Measurements from ENCODE around the gene SND1. TPM values are rescaled to one million over a fixed set of nuclear protein-coding genes. Genes with fewer than 3 reads are reported as not detected.

The SND1 gene
- total RNA-seq, 4 donors from 2014 or later = 70.8 to 141 (median 85.7) TPM

DNA sequence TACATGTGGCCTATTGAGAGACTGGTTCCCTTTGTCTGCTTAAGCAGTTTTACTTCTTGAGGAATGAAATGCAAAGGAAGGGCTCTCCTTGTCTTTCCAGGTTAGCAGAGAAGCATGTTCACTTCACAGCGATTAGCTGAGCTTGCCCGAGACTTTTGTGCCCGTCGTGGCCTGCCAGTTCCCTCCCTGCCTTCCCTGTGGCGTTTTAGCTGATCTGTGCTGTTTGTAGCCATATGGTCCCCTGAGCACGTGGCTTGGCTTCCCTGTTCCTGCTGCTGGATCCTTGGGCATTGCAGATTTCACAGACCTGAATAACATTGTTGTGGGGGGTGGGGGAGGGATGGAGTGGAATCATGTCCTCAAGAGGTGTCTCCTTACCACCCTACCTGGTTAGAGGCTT lies 61.8 kb downstream of the SND1 start:
- Histone ChIP-seq H3K4me1 (peaks cover 0 to 12% (median 5%) of the 10 kb centered on the region in 4 donors), H3K36me3 (peaks cover 0 to 23% (median 0%) of the 10 kb centered on the region in 3 donors), H3K27me3 (no peaks in the 10 kb centered on the region), H3K9me3 (peaks cover 0 to 9% (median 3%) of the 10 kb centered on the region in 4 donors), H3K27ac (peak overlapping the region in 2 of 4 donors; percentile 16 to 37), H3K4me3 (no peak overlapping the region)
- TF ChIP-seq EP300 (IDR thresholded peaks at IDR 0.05) = no peak
- no peak for TF ChIP-seq POLR2A (IDR thresholded peaks at IDR 0.05)
- TF ChIP-seq, protein P1, sequence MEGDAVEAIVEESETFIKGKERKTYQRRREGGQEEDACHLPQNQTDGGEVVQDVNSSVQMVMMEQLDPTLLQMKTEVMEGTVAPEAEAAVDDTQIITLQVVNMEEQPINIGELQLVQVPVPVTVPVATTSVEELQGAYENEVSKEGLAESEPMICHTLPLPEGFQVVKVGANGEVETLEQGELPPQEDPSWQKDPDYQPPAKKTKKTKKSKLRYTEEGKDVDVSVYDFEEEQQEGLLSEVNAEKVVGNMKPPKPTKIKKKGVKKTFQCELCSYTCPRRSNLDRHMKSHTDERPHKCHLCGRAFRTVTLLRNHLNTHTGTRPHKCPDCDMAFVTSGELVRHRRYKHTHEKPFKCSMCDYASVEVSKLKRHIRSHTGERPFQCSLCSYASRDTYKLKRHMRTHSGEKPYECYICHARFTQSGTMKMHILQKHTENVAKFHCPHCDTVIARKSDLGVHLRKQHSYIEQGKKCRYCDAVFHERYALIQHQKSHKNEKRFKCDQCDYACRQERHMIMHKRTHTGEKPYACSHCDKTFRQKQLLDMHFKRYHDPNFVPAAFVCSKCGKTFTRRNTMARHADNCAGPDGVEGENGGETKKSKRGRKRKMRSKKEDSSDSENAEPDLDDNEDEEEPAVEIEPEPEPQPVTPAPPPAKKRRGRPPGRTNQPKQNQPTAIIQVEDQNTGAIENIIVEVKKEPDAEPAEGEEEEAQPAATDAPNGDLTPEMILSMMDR (IDR thresholded peaks at IDR 0.05) = no peak
- peak in 1 of 2 donors; percentile 7 for DNase-seq (ENCODE audit: low spot score in 2 of 2)
- 40 to 77% methylated on average over 6 of the region's 6 CpGs for WGBS, 2 donors

DNA sequence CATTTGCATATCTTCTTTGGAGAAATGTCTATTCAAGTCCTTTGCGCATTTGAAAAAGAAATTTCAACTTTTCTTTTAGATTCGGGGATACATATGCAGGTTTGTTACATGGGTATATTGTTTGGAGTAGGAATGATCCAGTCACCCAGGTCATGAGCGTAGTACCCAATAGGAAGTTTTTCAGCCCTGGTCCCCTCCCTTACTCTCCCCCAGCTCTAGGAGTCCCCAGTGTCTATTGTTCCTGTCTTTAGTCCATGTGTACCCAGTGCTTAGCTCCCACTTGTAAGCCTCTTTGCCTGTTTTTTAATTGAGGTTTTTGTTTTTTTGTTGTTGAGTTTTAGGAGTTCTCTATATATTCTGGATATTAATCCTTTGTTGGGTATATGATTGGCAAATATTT lies 63.3 kb downstream of the SND1 start:
- 92 to 100% methylated on average over 3 of the region's 3 CpGs for WGBS, 2 donors
- TF ChIP-seq, protein P1 (IDR thresholded peaks at IDR 0.05) = no peak
- H3K36me3 ChIP-seq = peaks cover 0 to 23% (median 0%) of the 10 kb centered on the region in 3 donors

DNA sequence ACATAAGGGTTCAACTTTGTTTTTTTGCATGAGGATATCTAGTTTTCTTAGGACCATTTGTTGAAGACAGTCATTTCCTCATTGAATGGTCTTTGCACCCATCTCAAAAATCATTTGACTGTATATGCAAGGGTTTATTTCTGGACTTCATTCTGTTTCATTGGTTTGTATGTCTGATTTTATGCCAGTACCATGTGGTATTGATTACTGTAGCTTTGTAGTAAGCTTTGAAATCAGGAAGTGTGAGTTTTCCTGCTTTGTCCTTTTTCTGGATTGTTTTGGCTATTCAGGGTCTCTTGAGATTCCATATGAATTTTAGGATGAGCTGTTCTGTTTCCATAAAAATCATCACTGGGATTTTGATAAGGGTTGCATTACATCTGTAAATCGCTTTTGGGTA lies 63.9 kb downstream of the SND1 start:
- H3K9me3 ChIP-seq = peaks cover 0 to 7% (median 3%) of the 10 kb centered on the region in 4 donors
- H3K27me3 ChIP-seq = no peaks in the 10 kb centered on the region
- no peak for DNase-seq (ENCODE audit: low spot score in 2 of 2)
- peaks cover 0 to 12% (median 5%) of the 10 kb centered on the region in 4 donors for H3K4me1 ChIP-seq
- H3K4me3 ChIP-seq = no peak overlapping the region
- 68 to 80% methylated on average over 1 of the region's 1 CpG for WGBS, 2 donors
- TF ChIP-seq EP300 (IDR thresholded peaks at IDR 0.05) (no peak), POLR2A (IDR thresholded peaks at IDR 0.05) (no peak)
- TF ChIP-seq, protein P1 (IDR thresholded peaks at IDR 0.05) = no peak
- H3K36me3 ChIP-seq = peaks cover 0 to 21% (median 0%) of the 10 kb centered on the region in 3 donors
- no peak overlapping the region for H3K27ac ChIP-seq

More for the DNA sequence above, 63.3 kb downstream of the SND1 start:
- Histone ChIP-seq H3K9me3 (peaks cover 0 to 9% (median 3%) of the 10 kb centered on the region in 4 donors), H3K4me3 (no peak overlapping the region), H3K27me3 (no peaks in the 10 kb centered on the region), H3K4me1 (peaks cover 0 to 12% (median 5%) of the 10 kb centered on the region in 4 donors), H3K27ac (no peak overlapping the region)
- no peak for DNase-seq (ENCODE audit: low spot score in 2 of 2)

DNA sequence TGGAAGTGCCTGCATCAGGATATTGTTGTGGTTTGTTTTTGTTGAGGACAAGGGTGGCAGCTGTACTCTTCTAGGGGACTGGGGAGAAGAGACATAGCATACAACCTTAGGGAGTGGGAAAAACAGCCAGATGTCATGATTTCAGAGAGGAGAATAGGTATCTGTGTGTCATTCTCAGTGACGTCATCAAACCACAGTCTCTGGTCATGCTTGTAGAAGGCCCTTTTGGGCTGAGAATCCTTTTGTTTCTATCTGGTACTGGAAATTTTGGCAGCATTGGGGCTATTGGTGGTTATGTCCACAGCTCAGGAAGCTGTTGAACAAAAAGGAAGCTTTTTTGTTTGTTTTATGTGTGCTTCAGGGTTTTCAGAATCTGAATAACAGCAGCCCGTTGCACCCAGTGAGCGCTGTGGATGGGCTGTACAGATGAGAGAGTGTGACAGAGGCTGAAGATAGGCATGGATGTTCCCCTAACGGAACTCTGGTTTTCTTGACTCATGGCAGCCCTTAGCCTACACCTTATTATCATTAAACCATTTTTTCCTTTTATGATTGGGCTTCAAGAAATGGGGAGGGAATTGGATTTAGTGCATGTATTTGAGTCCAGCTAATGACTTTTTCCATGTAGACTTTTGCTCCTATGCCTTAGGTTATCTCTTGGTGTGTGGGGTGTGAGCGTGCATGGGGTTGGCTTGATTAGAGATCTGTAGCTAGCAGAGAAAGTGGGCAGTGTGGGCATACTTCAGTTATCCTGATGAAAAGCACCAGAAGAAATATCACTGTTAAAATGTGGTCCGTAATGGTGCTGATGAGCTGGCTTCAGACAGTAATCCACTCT lies 65.7 kb downstream of the SND1 start:
- Histone ChIP-seq H3K4me3 (no peak overlapping the region), H3K9me3 (no peaks in the 10 kb centered on the region), H3K36me3 (peaks cover 0 to 25% (median 6%) of the 10 kb centered on the region in 3 donors), H3K27ac (no peak overlapping the region), H3K27me3 (no peaks in the 10 kb centered on the region), H3K4me1 (peaks cover 0 to 12% (median 5%) of the 10 kb centered on the region in 4 donors)
- DNase-seq (ENCODE audit: low spot score in 2 of 2) = no peak
- 94 to 98% methylated on average over 6 of the region's 6 CpGs for WGBS, 2 donors
- TF ChIP-seq EP300 (IDR thresholded peaks at IDR 0.05) (no peak), POLR2A (IDR thresholded peaks at IDR 0.05) (no peak)
- TF ChIP-seq, protein P1 (IDR thresholded peaks at IDR 0.05) = no peak

DNA sequence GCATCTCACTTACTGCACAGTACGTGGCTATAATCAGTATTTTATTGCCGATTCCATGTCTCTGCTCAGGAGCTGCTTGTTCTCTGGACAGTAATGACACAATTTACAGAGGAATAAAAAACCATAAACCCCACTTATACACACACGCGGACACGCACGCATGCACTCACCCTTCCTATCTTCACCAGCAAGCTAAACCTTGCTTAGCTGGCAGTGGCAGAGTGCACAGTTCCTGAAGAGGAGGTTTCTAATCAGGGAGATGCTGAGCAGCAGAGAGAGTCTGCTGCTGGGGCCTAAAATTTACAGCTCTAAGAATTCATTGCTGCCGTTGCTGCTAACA lies 66.3 kb downstream of the SND1 start:
- Histone ChIP-seq H3K27ac (no peak overlapping the region), H3K27me3 (no peaks in the 10 kb centered on the region), H3K36me3 (peaks cover 0 to 29% (median 6%) of the 10 kb centered on the region in 3 donors), H3K4me1 (peaks cover 0 to 8% (median 3%) of the 10 kb centered on the region in 4 donors), H3K9me3 (no peaks in the 10 kb centered on the region), H3K4me3 (no peak overlapping the region)
- TF ChIP-seq EP300 (IDR thresholded peaks at IDR 0.05) (no peak), POLR2A (IDR thresholded peaks at IDR 0.05) (no peak)
- TF ChIP-seq, protein P1 (IDR thresholded peaks at IDR 0.05) = no peak
- 92 to 95% methylated on average over 7 of the region's 7 CpGs for WGBS, 2 donors
- no peak for DNase-seq (ENCODE audit: low spot score in 2 of 2)
